PC-9 (cell line): Measurements from ENCODE around the gene SH3RF1.

Source experiments
- EZH2 ChIP-seq: fragments of 200-600 bp; sonication (generic); IDR thresholded peaks from 2 replicates; pipeline ENCODE4 v1.8.0; 2017; ENCODE audit warnings: antibody characterized with exemption, low read depth
- TF ChIP-seq, protein P1 (sequence below): fragments of 200-600 bp; sonication (generic); conservative IDR thresholded peaks from 2 replicates; pipeline ENCODE4 v1.6.1; 2017; ENCODE audit warnings: mixed run types, antibody characterized with exemption, mild to moderate bottlenecking, moderate library complexity

DNA sequence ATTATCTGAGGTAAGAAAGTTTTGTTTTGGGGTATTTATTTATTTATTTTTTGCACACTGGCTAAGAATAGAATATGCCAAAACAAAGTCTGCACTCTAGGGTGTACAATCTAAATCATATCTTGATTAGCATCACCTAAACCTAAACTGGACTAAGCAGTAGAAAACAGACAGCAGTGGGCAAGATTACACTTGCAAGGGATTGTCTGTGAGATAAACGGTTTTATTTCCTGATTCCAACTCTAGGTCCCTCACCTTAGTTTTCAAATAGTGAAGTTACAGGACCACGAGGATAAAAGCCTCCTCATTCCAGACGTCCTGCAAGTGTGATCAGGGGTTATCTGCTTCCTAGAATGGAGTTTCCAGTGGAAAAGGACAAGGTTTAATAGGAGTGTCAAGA, 86.1 kb downstream of the SH3RF1 start:
- TF ChIP-seq, protein P1, sequence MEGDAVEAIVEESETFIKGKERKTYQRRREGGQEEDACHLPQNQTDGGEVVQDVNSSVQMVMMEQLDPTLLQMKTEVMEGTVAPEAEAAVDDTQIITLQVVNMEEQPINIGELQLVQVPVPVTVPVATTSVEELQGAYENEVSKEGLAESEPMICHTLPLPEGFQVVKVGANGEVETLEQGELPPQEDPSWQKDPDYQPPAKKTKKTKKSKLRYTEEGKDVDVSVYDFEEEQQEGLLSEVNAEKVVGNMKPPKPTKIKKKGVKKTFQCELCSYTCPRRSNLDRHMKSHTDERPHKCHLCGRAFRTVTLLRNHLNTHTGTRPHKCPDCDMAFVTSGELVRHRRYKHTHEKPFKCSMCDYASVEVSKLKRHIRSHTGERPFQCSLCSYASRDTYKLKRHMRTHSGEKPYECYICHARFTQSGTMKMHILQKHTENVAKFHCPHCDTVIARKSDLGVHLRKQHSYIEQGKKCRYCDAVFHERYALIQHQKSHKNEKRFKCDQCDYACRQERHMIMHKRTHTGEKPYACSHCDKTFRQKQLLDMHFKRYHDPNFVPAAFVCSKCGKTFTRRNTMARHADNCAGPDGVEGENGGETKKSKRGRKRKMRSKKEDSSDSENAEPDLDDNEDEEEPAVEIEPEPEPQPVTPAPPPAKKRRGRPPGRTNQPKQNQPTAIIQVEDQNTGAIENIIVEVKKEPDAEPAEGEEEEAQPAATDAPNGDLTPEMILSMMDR = no peak
- TF ChIP-seq EZH2 = no peak
